H9 (cell line): ENCODE data around the gene WDR27. TPM values are rescaled to one million over a fixed set of nuclear protein-coding genes. Genes with fewer than 3 reads are reported as not detected.

Experiments used
- DNase-seq: peaks from one replicate; pipeline ENCODE4 v3.0.0-alpha.2; 2017
- H2AFZ ChIP-seq: one replicate; pipeline ENCODE4 v1.6.1; 2013; ENCODE audit warnings: mild to moderate bottlenecking, low read length, control low read depth, moderate library complexity
- H2AK5ac ChIP-seq: 2 replicates; pipeline ENCODE4 v1.6.1; 2013; ENCODE audit warnings: low read length, control low read depth, mixed read lengths; ENCODE audit not compliant: insufficient read length
- H2BK120ac ChIP-seq: one replicate; pipeline ENCODE4 v1.6.1; 2013; ENCODE audit warnings: low read depth, mild to moderate bottlenecking, low read length, control low read depth, inconsistent platforms; ENCODE audit not compliant: poor library complexity, severe bottlenecking
- H2BK12ac ChIP-seq: 2 replicates; pipeline ENCODE4 v1.6.1; 2013; ENCODE audit warnings: low read length, control low read depth, mixed read lengths, low read depth; ENCODE audit not compliant: insufficient read length
- H2BK15ac ChIP-seq: 2 replicates; pipeline ENCODE4 v1.6.1; 2013; ENCODE audit warnings: low read depth, low read length, control low read depth
- H2BK20ac ChIP-seq: one replicate; pipeline ENCODE4 v1.6.1; 2013; ENCODE audit warnings: low read depth, mild to moderate bottlenecking, low read length, control low read depth, inconsistent platforms; ENCODE audit not compliant: poor library complexity, severe bottlenecking
- H2BK5ac ChIP-seq: 2 replicates; pipeline ENCODE4 v1.6.1; 2013; ENCODE audit warnings: low read length, control low read depth, mixed read lengths; ENCODE audit not compliant: insufficient read length
- H3K14ac ChIP-seq: 2 replicates; pipeline ENCODE4 v1.6.1; 2013; ENCODE audit warnings: low read length, control low read depth; ENCODE audit not compliant: insufficient read depth
- H3K18ac ChIP-seq: 2 replicates; pipeline ENCODE4 v1.6.1; 2013; ENCODE audit warnings: low read depth, mild to moderate bottlenecking, mixed read lengths, low read length, control low read depth; ENCODE audit not compliant: insufficient read length
- H3K23ac ChIP-seq: 2 replicates; pipeline ENCODE4 v1.6.1; 2013; ENCODE audit warnings: low read length, control low read depth, mixed read lengths, low read depth; ENCODE audit not compliant: insufficient read length
- H3K23me2 ChIP-seq: 2 replicates; pipeline ENCODE4 v1.6.1; 2013; ENCODE audit warnings: low read depth, mild to moderate bottlenecking, mixed read lengths, low read length, control low read depth; ENCODE audit not compliant: insufficient read length, poor library complexity, severe bottlenecking
- H3K27ac ChIP-seq: 2 replicates; pipeline ENCODE4 v1.5.1; 2013; ENCODE audit warnings: low read length, control low read depth, mixed read lengths, low read depth; ENCODE audit not compliant: insufficient read length
- H3K27me3 ChIP-seq: 2 replicates; pipeline ENCODE4 v1.6.1; 2013; ENCODE audit warnings: low read length, control low read depth, inconsistent platforms; ENCODE audit not compliant: insufficient read depth
- H3K4ac ChIP-seq: 2 replicates; pipeline ENCODE4 v1.6.1; 2013; ENCODE audit warnings: low read depth, mild to moderate bottlenecking, control low read depth, inconsistent platforms, low read length, moderate library complexity
- H3K4me1 ChIP-seq: 2 replicates; pipeline ENCODE4 v1.6.1; 2013; ENCODE audit warnings: low read length, control low read depth, inconsistent platforms; ENCODE audit not compliant: insufficient read depth
- H3K4me2 ChIP-seq: 2 replicates; pipeline ENCODE4 v1.6.1; 2013; ENCODE audit warnings: low read length, control low read depth, mixed read lengths; ENCODE audit not compliant: insufficient read length, insufficient read depth
- H3K56ac ChIP-seq: 2 replicates; pipeline ENCODE4 v1.6.1; 2013; ENCODE audit warnings: low read depth, mild to moderate bottlenecking, mixed read lengths, low read length, control low read depth; ENCODE audit not compliant: insufficient read length
- H3K79me1 ChIP-seq: 2 replicates; pipeline ENCODE4 v1.6.1; 2013; ENCODE audit warnings: low read depth, mild to moderate bottlenecking, moderate library complexity, low read length, control low read depth, inconsistent platforms; ENCODE audit not compliant: insufficient read depth, poor library complexity, severe bottlenecking
- H3K79me2 ChIP-seq: 2 replicates; pipeline ENCODE4 v1.6.1; 2013; ENCODE audit warnings: low read length, control low read depth, inconsistent platforms; ENCODE audit not compliant: insufficient read depth
- H3K9ac ChIP-seq: 2 replicates; pipeline ENCODE4 v1.6.1; 2013; ENCODE audit warnings: low read length, control low read depth, mixed read lengths; ENCODE audit not compliant: insufficient read length; ENCODE audit errors: extremely low read depth
- H3K9me3 ChIP-seq: one replicate; pipeline ENCODE4 v1.6.1; 2013; ENCODE audit warnings: low read depth, low read length, inconsistent platforms; ENCODE audit not compliant: control insufficient read depth
- H3T11ph ChIP-seq: one replicate; pipeline ENCODE4 v1.6.1; 2013; ENCODE audit warnings: mild to moderate bottlenecking, low read length, control low read depth, inconsistent platforms
- H4K20me1 ChIP-seq: one replicate; pipeline ENCODE4 v1.6.1; 2013; ENCODE audit not compliant: control insufficient read depth, insufficient read length, insufficient read depth
- H4K5ac ChIP-seq: 2 replicates; pipeline ENCODE4 v1.6.1; 2013; ENCODE audit warnings: low read depth, mild to moderate bottlenecking, mixed read lengths, low read length, control low read depth; ENCODE audit not compliant: insufficient read length
- H4K8ac ChIP-seq: replicated peaks from 2 replicates; pipeline ENCODE4 v1.6.1; 2013; ENCODE audit warnings: low read length, control low read depth, mixed read lengths, low read depth; ENCODE audit not compliant: insufficient read length
- H4K91ac ChIP-seq: 2 replicates; pipeline ENCODE4 v1.6.1; 2013; ENCODE audit warnings: low read depth, mild to moderate bottlenecking, moderate library complexity, mixed read lengths, low read length, control low read depth; ENCODE audit not compliant: insufficient read length
- H3K27ac Mint-ChIP-seq, 3 experiments: 2 replicates in 2 of 3; 3 replicates in 1 of 3; pipeline ENCODE4 v1.8.0; 2020 to 2021; ENCODE audit warnings: mixed read lengths in 3 of 3, mild to moderate bottlenecking in 1 of 3, moderate library complexity in 1 of 3
- H3K27me3 Mint-ChIP-seq: 2 replicates; pipeline ENCODE4 v1.8.0; 2021; ENCODE audit warnings: low read depth, mild to moderate bottlenecking, moderate library complexity, mixed read lengths
- H3K36me3 Mint-ChIP-seq, 3 experiments: 2 replicates in 2 of 3; 3 replicates in 1 of 3; pipeline ENCODE4 v1.8.0; 2020 to 2021; ENCODE audit warnings: low read depth in 3 of 3, mixed read lengths in 3 of 3; ENCODE audit not compliant: insufficient read depth in 1 of 3
- H3K4me1 Mint-ChIP-seq, 2 experiments: 2 replicates each; pipeline ENCODE4 v1.8.0; 2020; ENCODE audit warnings: mixed read lengths in 2 of 2
- H3K4me3 Mint-ChIP-seq, 2 experiments: 2 replicates in 1 of 2; 3 replicates in 1 of 2; pipeline ENCODE4 v1.8.0; 2020 to 2021; ENCODE audit warnings: mild to moderate bottlenecking in 2 of 2, mixed read lengths in 2 of 2, moderate library complexity in 1 of 2
- H3K9me3 Mint-ChIP-seq, 2 experiments: 2 replicates in 1 of 2; 3 replicates in 1 of 2; pipeline ENCODE4 v1.8.0; 2020; ENCODE audit warnings: mild to moderate bottlenecking in 2 of 2, mixed read lengths in 2 of 2, moderate library complexity in 1 of 2
- CTCF ChIP-seq: fragments of 200-600 bp; sonication (generic); conservative IDR thresholded peaks from 3 replicates; pipeline ENCODE4 v1.8.0; 2021; ENCODE audit warnings: antibody characterized with exemption, mild to moderate bottlenecking
- WGBS: extraction: QIAGEN DNeasy Blood & Tissue Kit; methylation state at CpG from one replicate; pipeline ENCODE4 v1.1.7; 2013; ENCODE audit warnings: missing lambda C conversion rate, low lambda C conversion rate, mixed read lengths; ENCODE audit not compliant: insufficient read length; ENCODE audit errors: extremely low coverage; 5-methylcytosine and 5-hydroxymethylcytosine counted together
- total RNA-seq: library from RNA; stranded (reverse); gene quantifications from 2 replicates; pipeline ENCODE4 v1.2.1, GENCODE V29; 2021

The WDR27 gene
- total RNA-seq, 1 experiment from 2014 or later: 48.7 TPM

GRCh38 chr6:169421586-169422264 lies 280.1 kb downstream of the WDR27 start:
- no peak overlapping the region for H4K5ac ChIP-seq
- no peaks in the 10 kb centered on the region for H4K20me1 ChIP-seq
- H3K79me2 ChIP-seq: no peaks in the 10 kb centered on the region
- no peak overlapping the region for H3K4me2 ChIP-seq
- H3T11ph ChIP-seq: no peak overlapping the region
- peaks cover 7 to 31% (median 19%) of the 10 kb centered on the region in 3 experiments for H3K36me3 Mint-ChIP-seq
- H4K8ac ChIP-seq: no peak overlapping the region
- H2BK5ac ChIP-seq: no peak overlapping the region
- no peak overlapping the region for H3K4ac ChIP-seq
- H3K56ac ChIP-seq: no peak overlapping the region
- H3K9me3 ChIP-seq: no peaks in the 10 kb centered on the region
- no peak overlapping the region for H2BK12ac ChIP-seq
- H3K27me3 ChIP-seq: no peaks in the 10 kb centered on the region
- peaks cover 18% of the 10 kb centered on the region for H3K27me3 Mint-ChIP-seq
- no peak overlapping the region for H4K91ac ChIP-seq
- DNase-seq: no peak
- TF ChIP-seq CTCF: no peak
- H3K18ac ChIP-seq: no peak overlapping the region
- H3K27ac Mint-ChIP-seq: peak overlapping the region in 1 of 3 experiments; percentile 69; a peak in 1 of 7 replicates
- no peak overlapping the region for H3K9ac ChIP-seq
- H3K4me3 Mint-ChIP-seq: no peak overlapping the region
- H3K4me1 ChIP-seq: no peaks in the 10 kb centered on the region
- no peak overlapping the region for H3K14ac ChIP-seq
- H2AFZ ChIP-seq: no peak overlapping the region
- no peak overlapping the region for H2AK5ac ChIP-seq
- no peak overlapping the region for H2BK15ac ChIP-seq
- no peak overlapping the region for H3K23ac ChIP-seq
- peaks cover 18 to 23% of the 10 kb centered on the region in 2 experiments for H3K9me3 Mint-ChIP-seq
- H2BK120ac ChIP-seq: no peak overlapping the region
- H2BK20ac ChIP-seq: no peak overlapping the region
- WGBS: no CpG with 5 or more reads among the region's 14 CpGs
- no peaks in the 10 kb centered on the region for H3K23me2 ChIP-seq
- no peak overlapping the region for H3K27ac ChIP-seq
- H3K79me1 ChIP-seq: no peaks in the 10 kb centered on the region
- peaks cover 11 to 14% of the 10 kb centered on the region in 2 experiments for H3K4me1 Mint-ChIP-seq
